ENCODE results near the gene TRPM3.

Gene TRPM3

DNA sequence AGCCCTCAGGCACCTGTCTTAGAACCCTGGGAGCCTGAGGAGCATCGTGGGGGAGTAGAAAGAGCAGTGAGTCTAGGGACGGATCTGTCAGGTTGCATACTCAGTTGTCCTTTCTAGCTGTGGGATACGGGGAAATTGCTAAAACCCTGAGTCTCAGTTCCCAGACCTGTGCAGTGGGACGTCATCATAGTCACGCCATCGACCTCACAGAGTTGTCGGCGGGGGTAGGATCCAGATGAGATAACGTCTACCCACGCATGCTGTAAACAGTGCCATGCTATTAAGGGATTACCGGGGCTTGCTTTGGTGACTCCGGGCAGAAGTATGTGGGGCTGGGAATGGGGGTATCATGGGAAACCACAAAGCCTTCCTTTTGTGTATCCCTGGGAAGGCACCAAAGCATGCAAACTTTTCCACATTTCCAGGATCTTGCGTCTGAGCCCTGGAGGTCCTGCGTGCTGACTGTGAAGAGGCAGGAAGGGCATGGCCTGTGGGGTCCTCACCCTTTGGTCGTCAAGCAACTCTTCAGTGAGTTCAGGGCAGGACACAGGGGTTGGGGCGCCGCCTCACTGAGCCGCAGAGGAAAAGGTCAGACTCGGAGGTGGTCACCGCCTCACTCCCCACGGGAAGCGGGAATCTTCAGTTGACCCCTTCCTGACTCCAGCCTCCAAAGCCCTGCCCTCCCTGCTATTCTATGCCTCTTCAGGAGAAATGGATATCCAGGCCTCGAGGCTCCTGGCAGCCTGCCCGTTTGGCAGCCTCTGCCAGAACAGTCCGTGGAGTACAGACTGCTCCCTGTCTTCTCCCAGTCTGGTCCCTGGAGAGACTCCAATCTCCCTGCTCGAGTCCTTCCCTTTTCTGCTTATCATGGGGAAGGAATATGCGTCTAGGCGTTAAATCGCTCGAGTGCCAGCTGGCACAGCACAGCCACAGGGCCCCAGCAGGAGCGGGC lies 520.1 kb downstream of the TRPM3 start:
- no peak for DNase-seq

DNA sequence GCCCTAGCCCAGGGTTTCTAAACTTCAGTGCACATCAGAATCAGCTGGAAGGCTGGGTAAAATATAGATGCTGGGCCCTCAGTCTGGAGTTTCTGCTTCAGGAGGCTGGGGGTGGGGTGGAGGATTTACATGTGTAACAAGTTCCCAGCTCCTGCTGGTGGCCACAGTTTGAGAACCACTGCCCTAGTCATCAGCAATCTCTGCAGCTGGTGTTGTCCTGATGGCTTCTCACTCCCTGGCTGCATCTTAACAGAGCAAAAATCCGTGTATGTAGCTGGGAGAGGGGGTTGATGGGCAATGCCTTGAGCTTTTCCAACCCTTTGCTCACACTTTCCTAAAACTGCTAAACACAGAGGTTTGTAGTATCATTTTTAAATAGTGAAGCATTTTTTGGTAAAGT lies 520.9 kb downstream of the TRPM3 start:
- no peak for DNase-seq

DNA sequence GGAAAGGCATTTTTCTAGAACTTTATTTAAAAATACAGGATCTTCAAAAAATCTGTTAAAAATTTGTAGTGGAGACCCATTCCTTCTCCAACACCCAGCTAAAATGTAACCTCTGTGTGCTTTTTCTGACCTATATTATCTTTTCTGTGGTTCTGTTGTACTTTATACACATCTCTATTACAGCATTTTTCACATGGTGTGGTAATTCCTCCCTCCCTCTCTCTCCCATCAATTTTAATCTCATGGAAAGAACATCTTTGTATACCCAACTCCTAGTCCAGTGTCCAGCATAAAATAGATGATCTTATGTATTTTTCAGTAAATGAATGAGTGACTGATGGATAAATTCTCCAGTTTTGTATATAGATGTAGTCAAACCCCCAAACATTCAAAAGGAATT lies 523.5 kb downstream of the TRPM3 start:
- DNase-seq = no peak

DNA sequence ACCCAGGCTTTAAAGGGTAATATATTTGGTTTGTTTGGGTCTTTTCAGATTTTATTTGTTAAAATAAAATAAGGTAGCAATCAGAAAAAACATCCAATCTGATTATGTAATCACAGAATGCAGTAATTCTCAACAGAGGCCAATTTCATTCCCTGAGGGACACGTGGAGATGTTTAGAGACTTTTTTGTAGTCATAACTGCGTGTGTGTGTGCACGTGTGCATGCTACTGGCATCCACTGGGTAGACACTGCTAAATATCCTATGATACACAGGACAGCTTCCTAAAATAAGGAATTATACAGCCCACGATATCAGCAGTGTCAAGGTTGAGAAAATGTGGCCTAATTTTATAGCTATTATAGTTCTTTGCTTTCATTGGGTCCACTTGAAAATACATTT lies 526.2 kb downstream of the TRPM3 start:
- no peak for DNase-seq

DNA sequence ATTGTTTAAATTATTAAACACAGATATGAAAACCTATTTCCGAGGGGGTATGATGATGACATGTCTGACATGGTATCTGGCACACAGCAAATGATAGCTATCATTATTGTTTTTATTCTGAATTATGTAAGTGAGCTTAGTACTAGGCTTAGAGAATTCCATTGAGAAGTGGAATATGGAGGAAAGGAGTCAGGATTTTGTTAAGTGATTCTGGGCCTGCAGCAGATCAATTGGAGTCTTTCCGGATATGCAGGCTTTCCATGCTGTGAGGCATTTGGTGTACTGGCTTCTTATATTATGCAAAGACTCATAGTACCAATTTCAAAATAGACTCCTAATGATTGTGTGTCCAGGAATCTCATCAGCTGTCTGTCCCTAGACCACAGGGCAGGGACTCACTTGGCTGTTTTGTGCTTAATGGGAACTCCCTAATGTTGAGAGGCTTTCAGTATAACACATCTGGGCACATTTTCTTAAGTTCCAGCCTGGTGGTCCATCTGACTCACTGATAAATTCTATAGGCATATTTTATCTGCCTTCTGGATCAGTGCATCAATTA lies 527.0 kb downstream of the TRPM3 start:
- no peak for DNase-seq

DNA sequence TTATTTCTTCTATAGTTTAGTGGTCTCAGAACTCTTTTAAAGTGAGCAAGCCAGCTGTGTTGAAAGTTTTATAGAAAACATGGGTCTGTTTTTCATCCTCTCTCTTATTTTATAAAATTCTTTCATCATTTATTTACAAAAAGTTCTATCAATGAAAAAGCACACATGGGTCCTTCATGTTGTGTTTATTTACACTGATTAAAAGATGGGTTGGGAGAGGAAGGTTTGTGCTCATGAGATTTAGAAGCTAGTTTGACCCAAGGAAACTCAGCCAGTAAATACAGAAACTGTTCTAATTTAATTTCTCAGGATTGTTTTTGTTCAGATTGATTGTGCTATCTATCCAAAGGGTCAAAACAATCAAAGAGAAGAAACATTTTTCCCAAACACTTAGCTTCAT lies 528.2 kb downstream of the TRPM3 start:
- no peak for DNase-seq

DNA sequence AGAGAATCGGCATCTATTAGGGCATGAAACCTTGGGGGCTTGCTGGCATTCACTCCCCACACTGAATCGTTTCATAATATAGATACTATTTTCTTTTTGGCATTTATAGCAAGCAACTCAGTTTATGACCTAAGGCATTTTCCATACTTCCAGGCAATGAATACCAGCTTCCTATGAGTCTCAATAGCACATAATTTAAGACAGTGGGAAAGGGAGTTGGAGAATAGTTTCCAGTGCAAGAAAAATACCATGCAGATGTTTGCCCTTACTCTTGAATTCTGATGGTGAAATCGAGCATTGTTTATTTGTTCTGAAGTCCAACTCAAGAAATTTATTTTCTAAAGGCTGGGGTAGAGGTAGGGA lies 531.1 kb downstream of the TRPM3 start:
- DNase-seq = no peak

DNA sequence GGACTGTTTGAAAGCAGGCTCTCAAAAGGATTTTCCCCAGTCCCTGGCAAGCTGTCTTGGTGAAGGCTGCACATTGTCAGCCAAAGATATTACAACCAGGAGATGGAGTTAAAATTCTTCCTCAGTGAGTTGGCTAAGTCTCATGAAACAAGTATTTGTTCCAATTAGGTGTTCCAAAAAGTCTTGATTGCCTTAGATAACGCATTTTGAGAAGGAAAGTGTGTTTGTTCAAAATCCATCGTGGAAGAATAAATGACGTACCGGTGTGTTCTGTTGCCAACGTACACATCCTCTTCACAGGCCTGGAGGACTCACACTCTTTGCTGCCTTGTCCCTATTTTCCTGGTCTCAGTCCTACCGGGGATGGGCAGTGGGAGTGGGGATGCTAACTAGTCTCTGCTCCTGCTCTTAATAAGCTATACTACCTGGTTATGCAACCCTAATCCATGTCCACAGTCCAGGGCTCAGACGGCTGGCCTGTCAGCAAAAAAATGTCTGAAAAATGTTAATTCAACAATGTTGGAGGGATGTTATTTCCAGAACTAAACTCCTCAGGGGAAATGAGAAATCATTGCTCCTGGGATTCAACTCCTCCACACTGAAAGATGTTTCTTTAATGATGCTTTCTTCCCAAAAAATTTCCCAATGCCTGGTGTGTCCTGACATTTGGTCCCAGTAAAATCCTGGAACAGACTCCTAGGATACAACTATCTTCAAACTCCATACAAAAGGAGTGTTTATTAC lies 531.7 kb downstream of the TRPM3 start:
- no peak for DNase-seq

DNA sequence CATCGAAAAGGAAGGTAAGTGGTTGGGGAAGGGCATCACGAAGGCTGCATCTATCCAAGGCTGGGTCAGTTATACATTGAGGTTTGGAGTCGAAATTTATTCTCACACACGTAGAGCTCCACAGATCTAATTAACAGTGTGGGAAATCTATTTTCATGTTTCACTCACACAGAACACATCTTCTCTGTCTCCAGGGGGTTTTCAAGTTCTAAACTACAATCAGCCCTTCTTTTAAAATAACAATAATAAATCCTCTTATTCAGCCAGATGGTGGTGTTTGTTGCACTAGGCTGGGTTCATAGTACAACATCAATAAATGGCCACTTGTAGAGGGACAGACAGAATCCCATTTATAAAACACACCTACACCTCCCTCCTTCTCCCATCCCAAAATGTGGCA lies 532.4 kb downstream of the TRPM3 start:
- DNase-seq = no peak

DNA sequence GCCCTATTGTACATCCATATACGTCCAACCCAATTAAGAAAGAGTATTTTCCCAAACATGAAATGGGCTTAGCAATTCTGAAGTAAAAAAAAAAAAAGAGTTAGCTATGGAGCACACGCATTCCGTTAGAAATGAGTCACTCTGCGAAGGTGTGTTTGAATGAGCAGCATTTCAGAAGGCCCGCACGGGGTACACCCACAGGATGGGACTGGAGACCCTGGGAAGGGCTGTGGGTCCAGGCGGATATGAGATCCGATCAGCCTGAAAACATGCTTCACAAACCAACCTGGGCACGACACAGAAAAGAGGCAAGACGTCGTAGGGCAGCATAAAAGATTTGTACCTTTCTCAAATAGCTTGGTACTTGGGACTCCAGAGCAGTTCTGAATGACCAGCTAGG lies 533.0 kb downstream of the TRPM3 start:
- DNase-seq = no peak

DNA sequence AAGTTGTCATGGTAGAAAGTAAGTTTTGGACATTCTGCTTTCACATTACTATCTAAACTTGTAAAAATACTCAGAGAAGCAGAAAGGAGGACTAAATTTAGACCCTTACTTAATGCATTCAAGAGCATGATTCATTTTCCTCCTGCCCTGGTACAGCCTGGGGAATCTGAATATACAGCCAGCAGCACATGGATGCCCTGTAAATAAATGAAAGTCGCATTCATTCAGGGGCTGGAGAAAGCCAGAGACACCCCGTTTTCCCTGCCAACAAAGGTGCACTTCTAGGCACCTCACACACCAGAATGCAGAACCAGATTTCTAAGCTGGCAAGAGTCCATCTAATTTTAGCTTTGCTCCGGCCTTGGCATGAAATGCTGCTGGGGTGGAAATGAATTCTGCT lies 534.2 kb downstream of the TRPM3 start:
- no peak for DNase-seq

DNA sequence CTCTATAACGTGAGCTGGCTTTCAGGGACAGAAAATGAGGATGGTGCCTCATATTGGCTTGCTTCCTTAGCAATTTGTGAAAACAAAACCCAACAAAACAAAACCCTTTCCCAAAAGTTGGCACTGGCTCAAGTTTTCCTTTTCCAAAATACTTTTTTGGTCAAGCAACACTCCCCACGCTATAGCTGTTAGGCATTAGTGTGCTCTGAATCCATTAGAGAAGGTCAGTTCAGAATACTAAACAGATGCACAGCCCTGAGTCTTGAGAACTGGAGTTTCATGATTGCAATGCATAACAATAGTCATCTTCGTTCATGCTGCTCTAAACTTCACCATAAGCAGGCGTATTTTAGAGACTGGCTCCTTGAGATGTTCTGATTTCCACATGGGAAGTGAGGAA lies 534.9 kb downstream of the TRPM3 start:
- DNase-seq = no peak

DNA sequence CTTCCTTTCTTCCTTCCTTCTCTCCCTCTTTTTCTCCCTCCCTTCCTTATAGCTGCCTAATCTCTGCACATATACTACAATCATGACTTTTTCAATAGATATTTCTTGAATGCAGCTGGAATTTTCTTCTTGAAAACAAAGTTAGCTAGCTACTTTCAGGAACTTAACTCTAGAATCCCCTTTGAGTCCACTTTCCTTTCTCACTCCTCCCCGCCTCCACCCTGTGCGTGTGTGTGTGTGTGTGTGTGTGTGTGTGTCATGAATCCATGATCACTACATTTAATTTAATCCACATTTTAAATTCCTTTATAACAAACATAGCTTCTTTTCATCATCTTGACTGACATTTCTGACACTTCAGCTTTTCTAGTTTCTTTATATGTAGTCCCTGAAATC lies 539.5 kb downstream of the TRPM3 start:
- DNase-seq = no peak

DNA sequence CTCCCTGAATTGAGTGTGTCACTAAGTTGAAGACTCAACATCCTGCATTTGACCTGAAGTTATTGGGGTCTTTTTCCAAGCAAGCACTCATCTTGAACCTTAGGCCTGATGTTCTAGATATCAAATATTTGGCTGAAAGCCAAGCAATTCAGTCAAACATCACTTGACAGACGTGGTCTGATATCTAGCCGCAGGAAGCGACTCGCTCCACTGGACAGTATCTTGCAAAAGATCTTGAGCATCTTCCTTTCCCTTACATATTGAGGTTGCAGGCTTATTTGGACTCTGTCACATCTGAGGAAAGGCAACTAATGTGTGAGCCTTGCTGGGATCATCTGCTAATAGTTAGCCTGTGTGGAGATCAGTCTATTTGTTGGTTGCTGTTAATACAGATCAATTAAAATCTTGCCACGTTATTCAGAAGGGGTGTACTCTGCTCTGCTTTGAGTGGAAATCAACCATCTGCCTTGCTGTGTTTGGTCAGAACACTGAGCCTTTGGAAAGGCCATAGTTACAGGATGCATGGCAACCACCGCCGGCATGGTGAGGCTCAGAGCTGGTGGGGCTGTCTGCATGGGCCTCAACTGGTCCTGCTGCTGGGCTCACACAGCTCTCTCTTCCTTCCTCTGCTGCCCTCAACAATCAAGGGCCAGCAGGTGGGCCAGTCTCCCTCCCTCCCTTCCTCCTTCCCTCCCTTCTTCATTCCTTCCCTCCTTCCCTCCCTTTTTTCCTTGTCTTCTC lies 540.0 kb downstream of the TRPM3 start:
- no peak for DNase-seq

DNA sequence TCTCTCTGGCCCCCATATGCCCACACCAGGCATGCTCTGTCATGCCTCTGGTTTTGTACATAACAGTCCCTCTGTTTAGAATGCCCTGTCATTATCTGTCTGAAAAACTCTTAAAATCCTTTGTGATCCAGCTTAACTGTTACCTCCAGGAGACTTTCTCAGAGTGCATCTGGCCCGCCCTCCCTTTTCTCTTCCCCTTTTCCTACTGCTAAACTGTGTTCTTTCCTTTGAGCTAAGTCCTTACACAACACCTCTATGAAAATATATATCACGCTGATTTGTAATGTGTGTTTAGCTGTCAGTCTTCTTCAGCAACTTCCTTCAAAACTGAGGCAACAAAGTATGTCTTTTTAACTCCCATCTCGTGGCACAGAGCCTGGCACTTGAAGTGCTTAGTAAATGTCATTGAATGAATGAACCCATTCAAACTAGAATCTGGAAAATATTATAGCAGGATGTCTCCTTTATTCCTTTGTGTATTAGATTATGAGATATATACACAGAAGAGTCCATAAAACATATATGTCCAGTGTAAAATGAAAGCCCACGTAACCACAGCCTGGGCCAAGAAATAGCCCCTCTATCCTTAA lies 540.7 kb downstream of the TRPM3 start:
- DNase-seq = no peak

DNA sequence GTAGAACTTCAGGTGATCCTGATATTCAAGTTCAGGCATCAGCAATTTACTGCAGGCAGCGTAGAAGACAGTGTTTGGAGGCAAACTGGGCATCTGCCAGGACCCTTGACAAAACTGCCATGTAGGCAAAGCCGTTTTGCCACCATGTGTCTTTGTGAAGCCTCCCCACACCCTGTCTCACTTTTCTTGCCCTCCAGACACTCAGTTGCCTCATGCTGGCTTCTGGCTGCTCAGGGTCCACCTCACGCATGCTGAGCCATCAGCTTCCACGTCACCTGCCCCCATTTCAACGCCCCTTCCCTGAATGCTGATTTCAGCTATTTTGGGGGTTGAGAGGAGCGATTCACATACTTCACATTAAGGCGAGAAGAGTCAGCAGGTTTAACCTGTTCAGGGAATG lies 541.7 kb downstream of the TRPM3 start:
- no peak for DNase-seq

DNA sequence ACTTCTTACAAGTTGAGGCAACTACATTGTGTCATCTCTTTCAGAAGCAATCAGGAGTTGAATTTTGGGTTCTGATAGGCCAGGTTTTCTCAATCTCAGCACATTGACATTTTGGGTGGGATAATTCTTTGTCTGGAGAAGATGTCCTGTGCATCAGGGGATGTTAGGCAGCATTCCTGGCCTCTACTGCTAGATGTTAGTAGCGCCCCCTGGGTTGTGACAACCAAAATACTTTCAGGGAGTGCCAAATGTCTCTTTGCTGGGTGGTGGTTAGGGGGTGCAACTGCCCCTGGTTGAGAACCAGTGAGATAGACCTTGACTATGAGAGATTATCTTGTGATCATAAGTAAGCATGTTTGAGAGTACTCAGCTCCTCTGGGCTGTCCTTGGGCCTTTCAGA lies 542.7 kb downstream of the TRPM3 start:
- DNase-seq = no peak

DNA sequence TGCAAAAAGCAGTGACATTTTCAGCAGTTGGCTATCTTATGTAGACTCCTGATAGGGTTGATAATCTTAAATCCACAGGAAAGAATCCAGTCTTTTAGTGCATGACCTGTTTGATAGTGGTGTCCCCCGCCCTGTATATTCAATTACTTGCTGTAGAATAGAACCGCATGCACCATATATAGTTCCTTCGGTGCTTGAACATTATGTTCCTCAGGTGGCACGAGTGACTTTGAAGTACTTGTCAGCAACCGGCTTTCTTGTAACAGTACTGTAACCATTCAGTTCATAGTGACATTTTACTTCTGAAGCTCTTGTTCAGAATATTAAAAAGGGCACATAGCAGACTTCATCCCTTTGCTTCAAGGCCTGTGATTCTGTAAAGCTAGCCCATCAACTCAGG lies 543.8 kb downstream of the TRPM3 start:
- no peak for DNase-seq

DNA sequence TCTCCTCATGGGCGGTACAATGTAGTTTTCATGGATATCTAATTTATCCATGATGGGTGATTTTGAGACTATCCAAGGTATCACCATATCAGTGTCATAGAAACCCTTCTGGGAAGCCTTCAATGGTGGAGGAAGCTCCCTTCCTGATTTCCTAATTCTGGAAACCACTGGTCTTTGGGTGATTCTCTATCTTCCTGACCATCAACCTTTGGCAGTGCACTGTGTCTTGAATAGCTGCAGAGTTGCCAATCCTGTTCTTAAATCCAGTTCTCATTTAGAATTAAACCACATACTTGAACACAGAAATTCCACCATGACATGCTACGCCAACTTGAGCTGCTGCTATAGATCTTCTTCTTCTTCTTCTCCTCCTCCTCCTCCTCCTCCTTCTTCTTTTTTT lies 545.3 kb downstream of the TRPM3 start:
- no peak for DNase-seq

DNA sequence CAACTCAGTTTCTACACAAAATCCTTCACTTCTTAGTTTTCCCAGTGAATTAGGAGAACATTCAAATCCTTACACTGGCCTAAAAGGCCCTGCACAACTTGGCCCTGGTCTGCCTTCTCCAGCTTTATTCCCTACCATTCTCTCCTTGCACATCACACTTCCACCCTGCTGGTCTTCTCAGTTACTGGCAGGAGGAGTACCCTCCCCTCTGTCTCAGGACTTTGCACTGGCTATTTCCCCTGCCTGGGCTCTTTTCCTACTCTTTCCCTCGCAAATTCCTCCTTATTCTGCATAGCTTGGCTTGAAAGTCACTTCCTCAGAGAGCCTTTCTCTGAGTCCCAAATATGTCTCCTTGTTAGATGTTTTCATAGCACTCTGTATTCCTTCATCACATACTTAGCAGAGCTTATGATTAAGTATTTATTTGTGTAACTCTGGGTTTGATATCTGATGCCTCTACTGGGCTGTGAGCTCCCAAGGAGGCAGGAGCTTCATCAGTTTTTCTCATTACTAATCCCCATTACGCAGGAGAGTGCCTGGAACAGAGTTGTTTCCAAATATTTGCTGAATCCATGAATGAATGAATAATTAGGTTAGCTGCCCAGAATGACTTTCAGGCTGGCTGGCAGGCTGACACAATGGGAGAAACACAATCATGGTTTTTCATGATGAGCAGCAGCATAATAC lies 547.1 kb downstream of the TRPM3 start:
- DNase-seq = no peak

DNA sequence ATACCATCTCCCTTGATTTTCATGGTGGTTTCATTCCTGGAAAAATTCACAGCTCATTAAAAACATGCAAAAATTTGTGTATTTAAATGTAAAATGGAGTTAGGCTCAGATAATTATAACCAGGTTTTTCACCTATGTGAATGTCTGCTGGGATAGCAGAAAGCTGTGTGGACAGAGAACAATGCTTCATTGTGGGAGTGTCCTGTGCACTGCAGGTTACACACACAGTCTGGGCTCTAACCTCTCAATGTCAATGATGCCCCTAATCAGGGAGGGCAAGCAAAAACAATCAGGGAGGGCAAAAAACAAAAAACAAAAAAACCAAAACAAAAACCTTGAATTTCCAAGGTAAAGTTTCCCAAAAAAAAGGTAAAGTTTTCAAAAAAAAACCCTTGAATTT lies 548.1 kb downstream of the TRPM3 start:
- DNase-seq = no peak

DNA sequence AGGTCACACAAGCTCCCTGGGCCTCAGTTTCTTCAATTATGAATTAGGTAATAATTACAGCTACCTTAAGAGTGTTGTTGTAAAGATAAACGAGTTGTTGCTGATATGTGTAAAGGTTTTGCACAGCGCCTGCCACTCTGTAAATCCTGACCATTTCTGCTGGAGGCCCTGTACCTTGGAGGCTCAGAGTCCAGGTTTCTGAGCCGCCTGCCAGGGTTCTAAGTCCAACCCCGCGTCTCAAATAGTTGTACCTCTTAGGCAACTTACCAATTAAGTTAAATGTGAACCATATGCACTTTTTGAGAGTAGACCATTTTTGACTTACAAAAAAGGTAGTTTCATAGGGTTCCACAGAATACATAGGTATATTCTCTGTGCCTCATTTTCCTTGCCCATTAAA lies 550.2 kb downstream of the TRPM3 start:
- DNase-seq = no peak
